ENCODE results near the gene RGMA.
A peak's percentile ranks its signal among the peaks of the same experiment; 100 is the strongest.

The RGMA gene

DNA sequence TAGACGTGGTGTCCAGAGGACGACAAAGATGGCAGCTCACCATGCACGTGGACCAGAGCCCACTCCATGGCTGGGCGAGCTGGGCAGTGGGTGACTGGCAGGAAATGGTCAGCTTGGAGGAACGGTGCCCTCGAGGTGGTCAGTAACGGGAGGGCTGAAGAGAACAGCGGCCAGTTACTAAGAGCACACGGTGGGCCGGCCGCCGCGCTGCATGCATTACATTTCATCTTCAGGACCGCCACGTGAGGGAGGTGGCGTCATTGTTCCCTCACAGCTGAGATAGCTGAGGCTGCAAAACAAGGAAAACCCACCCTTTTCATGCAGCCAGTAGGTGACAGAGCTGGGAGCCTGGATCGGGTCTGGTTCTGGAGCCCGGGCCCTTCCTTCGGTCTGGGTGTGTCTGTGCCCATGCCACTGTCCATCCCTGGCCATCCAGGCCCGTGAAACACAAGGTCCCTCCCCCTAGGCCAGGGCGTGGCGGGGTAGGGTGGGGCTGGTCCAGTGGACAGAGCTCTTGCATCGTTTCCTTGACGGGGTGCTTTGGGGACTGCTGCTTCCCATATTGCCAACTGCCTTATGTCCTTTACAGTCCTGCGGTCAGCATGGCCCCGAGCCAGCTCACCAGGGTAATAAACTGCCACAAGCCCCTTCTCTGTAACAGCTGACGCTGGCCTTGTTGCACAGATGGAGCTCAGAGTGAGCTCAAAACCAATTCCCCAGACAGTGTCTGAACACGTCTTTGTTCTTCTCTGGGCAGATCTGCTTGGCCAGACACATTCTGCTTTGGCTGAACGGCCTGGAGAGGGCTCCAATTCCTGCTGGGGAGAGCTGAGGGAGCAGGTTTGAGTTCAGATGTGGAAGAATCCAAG lies 51.8 kb downstream of the RGMA start:
- Histone ChIP-seq H3K4me3 (ENCODE audit: low read length in 2 of 2) (no peak overlapping the region), H2BK15ac (ENCODE audit: low read length) (peak overlapping the region; percentile 92), H3K18ac (ENCODE audit: low read length) (peak overlapping the region; percentile 86), H3K27ac (replicated peaks; ENCODE audit: low read length) (peak overlapping the region; percentile 5), H3K14ac (ENCODE audit: low read length) (peak overlapping the region; percentile 41), H2BK12ac (ENCODE audit: low read length) (peak overlapping the region; percentile 91), H2BK120ac (ENCODE audit: low read depth, low read length) (no peak overlapping the region), H3K79me1 (ENCODE audit: low read depth, low read length) (peaks cover 2% of the 10 kb centered on the region), H3K4me1 (ENCODE audit: control insufficient read depth in 2 of 2, insufficient read depth in 1 of 2, low read depth in 1 of 2, low read length in 2 of 2) (peaks cover 7 to 20% of the 10 kb centered on the region in 2 donors), H3K27me3 (ENCODE audit: control insufficient read depth in 3 of 3, insufficient read depth in 3 of 3, low read depth in 1 of 3, low read length in 3 of 3) (no peaks in the 10 kb centered on the region), H4K91ac (ENCODE audit: low read depth, low read length, poor library complexity) (peak overlapping the region; percentile 80), H3K23ac (ENCODE audit: low read depth, low read length, poor library complexity) (peak overlapping the region; percentile 89), H4K8ac (ENCODE audit: low read depth, low read length) (no peak overlapping the region), H3K9ac (ENCODE audit: low read depth, low read length, poor library complexity) (no peak overlapping the region), H2AFZ (ENCODE audit: low read length) (peak overlapping the region; percentile 38), H2BK5ac (ENCODE audit: low read length) (peak overlapping the region; percentile 83), H3K36me3 (replicated peaks in 1 of 2; ENCODE audit: control insufficient read depth in 2 of 2, insufficient read depth in 2 of 2, low read length in 2 of 2) (peaks cover 0 to 8% of the 10 kb centered on the region in 2 donors), H3K9me3 (replicated peaks in 1 of 2; ENCODE audit: control insufficient read depth in 2 of 2, insufficient read depth in 1 of 2, low read depth in 1 of 2, low read length in 2 of 2) (peaks cover 0 to 7% of the 10 kb centered on the region in 2 donors), H3K4ac (ENCODE audit: low read length) (peak overlapping the region; percentile 69), H2AK5ac (ENCODE audit: low read depth, low read length) (peak overlapping the region; percentile 98), H3K4me2 (ENCODE audit: insufficient read depth, low read length, poor library complexity, severe bottlenecking) (no peak overlapping the region)
- DNase-seq (ENCODE audit: low spot score) = no peak
- no CpG with 5 or more reads among the region's 29 CpGs for WGBS, 2 donors (ENCODE audit: extremely low coverage in 2 of 2, insufficient read length in 2 of 2, insufficient replicate concordance in 1 of 2)

DNA sequence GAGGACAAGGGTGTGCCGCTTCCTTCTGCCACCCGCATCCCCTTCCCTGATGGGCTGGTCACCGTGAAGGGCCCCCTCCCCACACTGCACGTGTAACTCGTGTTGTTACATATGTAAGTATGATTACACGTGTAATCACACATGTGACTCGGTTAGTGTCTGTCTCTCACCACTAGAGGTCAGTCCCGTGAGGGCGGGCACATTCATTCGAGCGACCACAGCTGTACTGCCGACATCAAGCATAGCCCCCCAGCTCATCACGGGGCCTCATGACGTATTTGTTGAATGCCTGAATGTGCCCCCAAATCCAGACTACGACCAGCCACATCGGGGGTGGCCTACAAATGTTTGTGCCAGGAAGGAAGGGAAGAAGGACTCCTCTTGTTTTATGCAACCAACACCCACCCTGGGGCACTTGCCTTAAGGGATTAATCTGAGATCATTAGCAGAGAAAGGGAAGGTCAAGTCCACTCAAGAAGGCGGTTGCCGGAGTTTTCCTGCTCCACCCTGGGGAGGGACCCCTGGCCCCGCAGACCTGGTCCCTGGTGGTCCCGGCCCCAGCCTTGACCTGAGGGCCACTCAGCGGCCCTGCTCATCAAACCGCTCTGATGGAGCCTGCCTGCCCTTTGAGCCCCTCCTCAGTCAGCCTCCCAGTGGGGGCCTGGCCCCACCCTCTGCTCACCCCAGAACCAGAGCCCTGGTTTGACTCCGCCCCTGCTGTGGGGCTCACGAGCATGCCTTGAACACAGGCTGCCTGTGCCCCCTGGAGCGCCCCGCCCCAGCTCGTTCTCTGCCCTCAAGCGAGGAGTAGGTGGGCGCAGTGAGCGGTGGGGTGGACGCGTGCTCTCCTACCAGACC lies 52.8 kb downstream of the RGMA start:
- Histone ChIP-seq H2AFZ (ENCODE audit: low read length) (no peak overlapping the region), H3K4me1 (ENCODE audit: control insufficient read depth in 2 of 2, insufficient read depth in 1 of 2, low read depth in 1 of 2, low read length in 2 of 2) (peaks cover 7 to 20% of the 10 kb centered on the region in 2 donors), H3K18ac (ENCODE audit: low read length) (peak overlapping the region; percentile 84), H3K4ac (ENCODE audit: low read length) (no peak overlapping the region), H3K9me3 (replicated peaks in 1 of 2; ENCODE audit: control insufficient read depth in 2 of 2, insufficient read depth in 1 of 2, low read depth in 1 of 2, low read length in 2 of 2) (peaks cover 0 to 7% of the 10 kb centered on the region in 2 donors), H3K14ac (ENCODE audit: low read length) (peak overlapping the region; percentile 63), H3K27me3 (ENCODE audit: control insufficient read depth in 3 of 3, insufficient read depth in 3 of 3, low read depth in 1 of 3, low read length in 3 of 3) (no peaks in the 10 kb centered on the region), H2BK12ac (ENCODE audit: low read length) (peak overlapping the region; percentile 95), H4K91ac (ENCODE audit: low read depth, low read length, poor library complexity) (peak overlapping the region; percentile 9), H3K27ac (replicated peaks; ENCODE audit: low read length) (no peak overlapping the region), H3K79me1 (ENCODE audit: low read depth, low read length) (peaks cover 2% of the 10 kb centered on the region), H2BK120ac (ENCODE audit: low read depth, low read length) (no peak overlapping the region), H3K9ac (ENCODE audit: low read depth, low read length, poor library complexity) (no peak overlapping the region), H2BK5ac (ENCODE audit: low read length) (peak overlapping the region; percentile 83), H2AK5ac (ENCODE audit: low read depth, low read length) (peak overlapping the region; percentile 98), H3K4me2 (ENCODE audit: insufficient read depth, low read length, poor library complexity, severe bottlenecking) (no peak overlapping the region), H3K23ac (ENCODE audit: low read depth, low read length, poor library complexity) (peak overlapping the region; percentile 89), H3K4me3 (ENCODE audit: low read length in 2 of 2) (no peak overlapping the region), H4K8ac (ENCODE audit: low read depth, low read length) (no peak overlapping the region), H2BK15ac (ENCODE audit: low read length) (peak overlapping the region; percentile 92), H3K36me3 (replicated peaks in 1 of 2; ENCODE audit: control insufficient read depth in 2 of 2, insufficient read depth in 2 of 2, low read length in 2 of 2) (peaks cover 0 to 4% of the 10 kb centered on the region in 2 donors)
- DNase-seq (ENCODE audit: low spot score) = no peak
- no CpG with 5 or more reads among the region's 32 CpGs for WGBS, 2 donors (ENCODE audit: extremely low coverage in 2 of 2, insufficient read length in 2 of 2, insufficient replicate concordance in 1 of 2)

GRCh38 chr15:93035092-93035915 lies 53.7 kb downstream of the RGMA start:
- H3K4me1 ChIP-seq (ENCODE audit: control insufficient read depth in 2 of 2, insufficient read depth in 1 of 2, low read depth in 1 of 2, low read length in 2 of 2) = peaks cover 9 to 25% of the 10 kb centered on the region in 2 donors
- H4K91ac ChIP-seq (ENCODE audit: low read depth, low read length, poor library complexity) = no peak overlapping the region
- H3K4me3 ChIP-seq (ENCODE audit: low read length in 2 of 2) = no peak overlapping the region
- H2BK12ac ChIP-seq (ENCODE audit: low read length) = no peak overlapping the region
- peak overlapping the region; percentile 1 for H2BK5ac ChIP-seq (ENCODE audit: low read length)
- H3K79me1 ChIP-seq (ENCODE audit: low read depth, low read length) = peaks cover 2% of the 10 kb centered on the region
- no peak overlapping the region for H2BK120ac ChIP-seq (ENCODE audit: low read depth, low read length)
- peak overlapping the region; percentile 57 for H3K18ac ChIP-seq (ENCODE audit: low read length)
- H3K27ac ChIP-seq (replicated peaks; ENCODE audit: low read length) = no peak overlapping the region
- no peaks in the 10 kb centered on the region for H3K36me3 ChIP-seq (replicated peaks in 1 of 2; ENCODE audit: control insufficient read depth in 2 of 2, insufficient read depth in 2 of 2, low read length in 2 of 2)
- H3K23ac ChIP-seq (ENCODE audit: low read depth, low read length, poor library complexity) = no peak overlapping the region
- H2AK5ac ChIP-seq (ENCODE audit: low read depth, low read length) = peak overlapping the region; percentile 88
- H2BK15ac ChIP-seq (ENCODE audit: low read length) = no peak overlapping the region
- peaks cover 0 to 7% of the 10 kb centered on the region in 2 donors for H3K9me3 ChIP-seq (replicated peaks in 1 of 2; ENCODE audit: control insufficient read depth in 2 of 2, insufficient read depth in 1 of 2, low read depth in 1 of 2, low read length in 2 of 2)
- H3K14ac ChIP-seq (ENCODE audit: low read length) = no peak overlapping the region
- no peak for DNase-seq (ENCODE audit: low spot score)
- H3K4me2 ChIP-seq (ENCODE audit: insufficient read depth, low read length, poor library complexity, severe bottlenecking) = no peak overlapping the region
- no peak overlapping the region for H3K9ac ChIP-seq (ENCODE audit: low read depth, low read length, poor library complexity)
- no peak overlapping the region for H4K8ac ChIP-seq (ENCODE audit: low read depth, low read length)
- no peaks in the 10 kb centered on the region for H3K27me3 ChIP-seq (ENCODE audit: control insufficient read depth in 3 of 3, insufficient read depth in 3 of 3, low read depth in 1 of 3, low read length in 3 of 3)
- no peak overlapping the region for H3K4ac ChIP-seq (ENCODE audit: low read length)
- no CpG with 5 or more reads among the region's 18 CpGs for WGBS, 2 donors (ENCODE audit: extremely low coverage in 2 of 2, insufficient read length in 2 of 2, insufficient replicate concordance in 1 of 2)
- no peak overlapping the region for H2AFZ ChIP-seq (ENCODE audit: low read length)
